NCI-H82 treated with DMSO at 0.1 percent for 48 hours (cell line): ENCODE measurements around the gene FAM9C.

ENCODE experiments used
- DNase-seq: peaks from one replicate; lab custom pipeline; 2025; ENCODE audit not compliant: unreplicated experiment; lab: John Stamatoyannopoulos, UW

Gene FAM9C

GRCh38 chrX:13008851-13009250 is 35.6 kb downstream of the FAM9C start:
- DNase-seq: no peak

GRCh38 chrX:13008189-13008533 is 36.3 kb downstream of the FAM9C start:
- no peak for DNase-seq

GRCh38 chrX:13007519-13008188 is 36.8 kb downstream of the FAM9C start:
- DNase-seq: no peak

- DNase-seq: no peak
Observed at GRCh38 chrX:13005661-13006473, 38.6 kb downstream of the FAM9C start.

GRCh38 chrX:13001961-13002671 is 42.3 kb downstream of the FAM9C start:
- no peak for DNase-seq

GRCh38 chrX:13001097-13001496 is 43.3 kb downstream of the FAM9C start:
- DNase-seq: no peak

GRCh38 chrX:13000301-13000811 is 44.1 kb downstream of the FAM9C start:
- no peak for DNase-seq

- no peak for DNase-seq
Observed at GRCh38 chrX:12999422-12999821, 45.0 kb downstream of the FAM9C start.

- no peak for DNase-seq
Observed at GRCh38 chrX:12997906-12998687, 46.3 kb downstream of the FAM9C start.

GRCh38 chrX:12996934-12997435 is 47.4 kb downstream of the FAM9C start:
- DNase-seq: no peak

GRCh38 chrX:12994321-12994720 is 50.1 kb downstream of the FAM9C start:
- no peak for DNase-seq

- DNase-seq: no peak
Observed at GRCh38 chrX:12993826-12994225, 50.6 kb downstream of the FAM9C start.

GRCh38 chrX:12992544-12993118 is 51.8 kb downstream of the FAM9C start:
- no peak for DNase-seq

GRCh38 chrX:12991575-12991974 is 52.8 kb downstream of the FAM9C start:
- no peak for DNase-seq

- no peak for DNase-seq
Observed at GRCh38 chrX:12989461-12989860, 55.0 kb downstream of the FAM9C start.

GRCh38 chrX:12988797-12989196 is 55.6 kb downstream of the FAM9C start:
- DNase-seq: no peak

GRCh38 chrX:12987900-12988594 is 56.4 kb downstream of the FAM9C start:
- no peak for DNase-seq

- DNase-seq: no peak
Observed at GRCh38 chrX:12987340-12987739, 57.1 kb downstream of the FAM9C start.

GRCh38 chrX:12986886-12987285 is 57.5 kb downstream of the FAM9C start:
- DNase-seq: no peak
